Gastrocnemius medialis (tissue), 4 donors: ENCODE data around the gene CDKL1. TPM values are rescaled to one million over a fixed set of nuclear protein-coding genes. Genes with fewer than 3 reads are reported as not detected.

Source experiments
- ATAC-seq, 2 donors: fragments of 150-250 bp; one replicate each; pipeline ENCODE4 v1.9.1; 2016
- DNase-seq, 2 donors: peaks; one replicate each; pipeline ENCODE4 v3.0.0-alpha.2; 2019
- H3K27ac ChIP-seq, 4 donors: fragments of 200-600 bp; sonication (generic); 1 replicate in 1 of 4; 2 replicates in 3 of 4; pipeline ENCODE4 v1.5.1; 2016 to 2018; ENCODE audit warnings: mild to moderate bottlenecking in 2 of 4, moderate library complexity in 1 of 4
- H3K27me3 ChIP-seq, 3 donors: fragments of 200-600 bp; sonication (generic) in 2 of 3; 1 replicate in 1 of 3; 2 replicates in 2 of 3; pipeline versions ENCODE4 v1.5.1 to v1.6.0; 2016 to 2019; ENCODE audit warnings: mild to moderate bottlenecking in 1 of 3, moderate library complexity in 1 of 3
- H3K36me3 ChIP-seq, 2 donors: fragments of 200-600 bp; sonication (generic) in 1 of 2; one replicate each; pipeline ENCODE4 v1.5.1; 2017 to 2018
- H3K4me1 ChIP-seq, 2 donors: fragments of 200-600 bp; sonication (generic) in 1 of 2; one replicate each; pipeline ENCODE4 v1.5.1; 2016 to 2017; ENCODE audit warnings: mild to moderate bottlenecking in 2 of 2
- H3K4me3 ChIP-seq, 4 donors: fragments of 200-600 bp; sonication (generic) in 3 of 4; 1 replicate in 1 of 4; 2 replicates in 3 of 4; pipeline ENCODE4 v1.5.1; 2016 to 2019; ENCODE audit warnings: mild to moderate bottlenecking in 2 of 4
- H3K9me3 ChIP-seq, 3 donors: fragments of 200-600 bp; sonication (generic) in 2 of 3; 1 replicate in 1 of 3; 2 replicates in 2 of 3; pipeline ENCODE4 v1.5.1; 2016 to 2019
- POLR2A ChIP-seq, 2 donors: fragments of 450-650 bp; IDR thresholded peaks; one replicate each; pipeline ENCODE4 v1.6.1; 2017; ENCODE audit warnings: antibody characterized with exemption in 2 of 2, mild to moderate bottlenecking in 2 of 2, moderate library complexity in 2 of 2
- in situ Hi-C, 4 donors: fragments of 200-750 bp; cut with MboI; loops; one replicate each; pipeline versions ENCODE4 v1.15.0 to v1.8.0; 2017; ENCODE audit warnings: low sequenced_read_pairs in 4 of 4
- intact Hi-C: fragments of 100-400 bp; cut with DNase I; formaldehyde crosslinking; loops from one replicate; pipeline ENCODE4 v1.15.1; 2023; ENCODE audit warnings: low total_unique reads
- total RNA-seq, 4 donors: library from RNA; depleted of rRNA; stranded (reverse); fragments of >200 nt; gene quantifications; one replicate each; pipeline versions ENCODE4 v1.1.0 to v1.2.3, GENCODE V29; 2016
- TF ChIP-seq, protein P1 (sequence below), 5 experiments: fragments of 450-650 bp in 3 of 5; fragments of 200-600 bp in 2 of 5; sonication (generic) in 2 of 5; IDR thresholded peaks in 4 of 5; conservative IDR thresholded peaks in 1 of 5; 1 replicate in 4 of 5; 2 replicates in 1 of 5; pipeline ENCODE4 v1.5.1; 2016 to 2019; ENCODE audit warnings: antibody characterized with exemption in 5 of 5, mild to moderate bottlenecking in 3 of 5, moderate library complexity in 3 of 5

CDKL1 gene
- total RNA-seq, 4 donors from 2014 or later: 0.59 to 2.0 (median 1.4) TPM

- H3K36me3 ChIP-seq: no peaks in the 10 kb centered on the region
- no peak overlapping the region for H3K4me3 ChIP-seq
- in situ Hi-C loops: loop anchor here in 1 of 4 donors (5.0 kb wide), 1 partner anchor 73 kb away; no protein-coding TSS in a partner anchor
- TF ChIP-seq, protein P1, sequence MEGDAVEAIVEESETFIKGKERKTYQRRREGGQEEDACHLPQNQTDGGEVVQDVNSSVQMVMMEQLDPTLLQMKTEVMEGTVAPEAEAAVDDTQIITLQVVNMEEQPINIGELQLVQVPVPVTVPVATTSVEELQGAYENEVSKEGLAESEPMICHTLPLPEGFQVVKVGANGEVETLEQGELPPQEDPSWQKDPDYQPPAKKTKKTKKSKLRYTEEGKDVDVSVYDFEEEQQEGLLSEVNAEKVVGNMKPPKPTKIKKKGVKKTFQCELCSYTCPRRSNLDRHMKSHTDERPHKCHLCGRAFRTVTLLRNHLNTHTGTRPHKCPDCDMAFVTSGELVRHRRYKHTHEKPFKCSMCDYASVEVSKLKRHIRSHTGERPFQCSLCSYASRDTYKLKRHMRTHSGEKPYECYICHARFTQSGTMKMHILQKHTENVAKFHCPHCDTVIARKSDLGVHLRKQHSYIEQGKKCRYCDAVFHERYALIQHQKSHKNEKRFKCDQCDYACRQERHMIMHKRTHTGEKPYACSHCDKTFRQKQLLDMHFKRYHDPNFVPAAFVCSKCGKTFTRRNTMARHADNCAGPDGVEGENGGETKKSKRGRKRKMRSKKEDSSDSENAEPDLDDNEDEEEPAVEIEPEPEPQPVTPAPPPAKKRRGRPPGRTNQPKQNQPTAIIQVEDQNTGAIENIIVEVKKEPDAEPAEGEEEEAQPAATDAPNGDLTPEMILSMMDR (IDR thresholded peaks at IDR 0.05 in 4 of 5, conservative IDR thresholded peaks at IDR 0.05 in 1 of 5): no peak
- no peak for TF ChIP-seq POLR2A (IDR thresholded peaks at IDR 0.05)
- peaks cover 10 to 13% of the 10 kb centered on the region in 2 donors for H3K4me1 ChIP-seq
- intact Hi-C loops: no loop called here
- DNase-seq (no peak), ATAC-seq (no peak)
- H3K27ac ChIP-seq: no peak overlapping the region
- no peaks in the 10 kb centered on the region for H3K9me3 ChIP-seq
- no peaks in the 10 kb centered on the region for H3K27me3 ChIP-seq
These were observed 3.8 kb upstream of the CDKL1 start for GRCh38 chr14:50400461-50400860.

DNA sequence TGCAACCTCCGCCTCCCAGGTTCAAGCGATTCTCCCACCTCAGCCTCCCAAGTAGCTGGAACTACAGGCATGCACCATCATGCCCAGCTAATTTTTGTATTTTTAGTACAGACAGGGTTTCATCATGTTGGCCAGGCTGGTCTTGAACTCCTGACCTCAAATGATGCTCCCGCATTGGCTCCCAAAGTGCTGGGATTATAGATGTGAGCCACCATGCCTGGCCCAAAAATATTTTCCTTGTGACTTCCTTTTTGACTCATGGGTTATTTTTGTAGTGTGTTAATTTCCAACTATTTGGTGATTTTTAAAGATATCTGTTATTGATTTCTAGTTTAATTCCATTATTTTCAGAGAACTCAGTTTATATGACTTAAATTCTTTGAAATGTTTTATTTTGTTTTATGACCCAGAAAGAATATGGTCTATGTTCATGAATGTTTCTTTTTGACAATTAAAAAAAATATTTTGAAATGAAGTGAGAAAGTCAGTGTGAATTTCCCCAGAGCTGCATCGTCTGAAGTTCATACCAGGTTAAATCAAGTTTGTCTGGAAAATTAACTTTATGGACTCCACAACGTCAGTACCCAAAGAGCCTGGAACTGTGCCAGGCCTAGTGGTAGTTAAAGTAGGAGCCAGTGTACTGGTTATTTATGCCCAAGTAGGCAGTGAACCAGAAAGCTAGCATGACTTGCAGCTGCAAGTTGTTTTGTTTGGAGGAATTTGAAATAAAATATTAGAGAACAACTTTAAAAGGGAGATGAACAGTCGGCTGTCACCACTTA is 2.8 kb upstream of the CDKL1 start:
- H3K27me3 ChIP-seq: no peaks in the 10 kb centered on the region
- no peak overlapping the region for H3K27ac ChIP-seq
- ATAC-seq (no peak), DNase-seq (no peak)
- no peaks in the 10 kb centered on the region for H3K36me3 ChIP-seq
- no peaks in the 10 kb centered on the region for H3K9me3 ChIP-seq
- in situ Hi-C loops: loop anchor here in 1 of 4 donors (5.0 kb wide), 1 partner anchor 72 kb away; no protein-coding TSS in a partner anchor
- intact Hi-C loops: loop anchor here (10.0 kb wide), 1 partner anchor 165 kb away; the partner anchor contains the start of gene SOS2
- TF ChIP-seq, protein P1 (IDR thresholded peaks at IDR 0.05 in 4 of 5, conservative IDR thresholded peaks at IDR 0.05 in 1 of 5): peak in 1 of 5 experiments; percentile 19
- no peak for TF ChIP-seq POLR2A (IDR thresholded peaks at IDR 0.05)
- peaks cover 10 to 13% of the 10 kb centered on the region in 2 donors for H3K4me1 ChIP-seq
- no peak overlapping the region for H3K4me3 ChIP-seq

GRCh38 chr14:50398189-50398580 is 1.5 kb upstream of the CDKL1 start:
- no peak overlapping the region for H3K27ac ChIP-seq
- H3K4me3 ChIP-seq: no peak overlapping the region
- H3K36me3 ChIP-seq: no peaks in the 10 kb centered on the region
- TF ChIP-seq, protein P1 (IDR thresholded peaks at IDR 0.05 in 4 of 5, conservative IDR thresholded peaks at IDR 0.05 in 1 of 5): no peak
- TF ChIP-seq POLR2A (IDR thresholded peaks at IDR 0.05): no peak
- DNase-seq (no peak), ATAC-seq (no peak)
- no peaks in the 10 kb centered on the region for H3K27me3 ChIP-seq
- intact Hi-C loops: loop anchor here (10.0 kb wide), 1 partner anchor 163 kb away; the partner anchor contains the start of gene SOS2
- peaks cover 10 to 13% of the 10 kb centered on the region in 2 donors for H3K4me1 ChIP-seq
- in situ Hi-C loops: no loop called here
- no peaks in the 10 kb centered on the region for H3K9me3 ChIP-seq

GRCh38 chr14:50397390-50398188 is 908 bp upstream of the CDKL1 start:
- no peak for TF ChIP-seq POLR2A (IDR thresholded peaks at IDR 0.05)
- TF ChIP-seq, protein P1 (IDR thresholded peaks at IDR 0.05 in 4 of 5, conservative IDR thresholded peaks at IDR 0.05 in 1 of 5): no peak
- DNase-seq: peak in 1 of 2 donors; percentile 4
- intact Hi-C loops: loop anchor here (2.0 to 10.0 kb wide), 5 partner anchors 55 to 163 kb away; partner anchors contain the start of genes DMAC2L, L2HGDH, MAP4K5 and SOS2

More at GRCh38 chr14:50397390-50398188, 908 bp upstream of the CDKL1 start:
- Histone ChIP-seq H3K9me3 (no peaks in the 10 kb centered on the region), H3K36me3 (no peaks in the 10 kb centered on the region), H3K4me3 (peak overlapping the region; percentile 59 to 95 (median 67)), H3K27ac (peak overlapping the region; percentile 66 to 70 (median 68)), H3K4me1 (peaks cover 10 to 13% of the 10 kb centered on the region in 2 donors), H3K27me3 (no peaks in the 10 kb centered on the region)
- in situ Hi-C loops: no loop called here
- ATAC-seq: peak; percentile 29 to 32
